Right ventricle myocardium inferior (tissue), 1 donor: ENCODE data around the gene CABP4. TPM values are rescaled to one million over a fixed set of nuclear protein-coding genes. Genes with fewer than 3 reads are reported as not detected.
A peak's percentile ranks its signal among the peaks of the same experiment; 100 is the strongest.
"Not testable (repeated sequence)": the region's sequence is repeated elsewhere in the genome, so short reads cannot be mapped to it uniquely, and the experiment has no call there.

Experiments
- ATAC-seq: fragments of 200-7000 bp; cut with Tn5 transposase; one replicate; pipeline ENCODE4 v1.9.1; 2020; ENCODE audit warnings: mild to moderate bottlenecking, moderate library complexity
- DNase-seq: peaks from one replicate; pipeline ENCODE4 v3.0.0; 2021; ENCODE audit errors: missing footprints
- intact Hi-C: fragments of 100-400 bp; cut with DNase I; formaldehyde crosslinking; loops from one replicate; pipeline ENCODE4 v1.11.0; 2022
- total RNA-seq: library from RNA; stranded (reverse); fragmentation: NEBNext Ultra II Directional; extraction: Animal tissue kit (Norgen Biotek cat#: 25700); gene quantifications from one replicate; pipeline ENCODE4 v1.2.1, GENCODE V29; 2021
- donor health status: DM: no; HTN: yes; CAD: no; lungs with severe emphysema.

The CABP4 gene
- total RNA-seq, 1 donor from 2014 or later, result 1.1 TPM

DNA sequence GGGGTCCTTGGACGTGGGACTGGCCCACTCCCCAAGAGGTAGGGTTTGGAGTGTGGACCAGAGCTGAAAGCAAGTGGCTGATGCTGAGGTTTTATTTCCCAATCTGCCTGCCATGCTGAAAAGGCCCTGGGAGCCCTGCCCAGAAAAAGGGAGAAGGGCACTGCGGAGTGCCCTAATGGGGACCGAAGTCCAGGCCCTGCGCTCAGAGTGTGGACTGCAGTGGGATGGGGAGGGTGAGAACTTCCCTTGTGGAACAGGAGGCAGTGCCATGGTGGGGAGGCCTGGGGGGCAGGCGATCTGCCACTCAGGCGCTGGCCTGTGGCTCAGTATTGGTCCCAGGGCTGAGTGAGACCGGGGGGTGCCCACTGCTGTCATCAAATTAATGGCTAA is 6.9 kb upstream of the CABP4 start:
- DNase-seq (no peak), ATAC-seq (no peak)
- intact Hi-C loops, result no loop called here

DNA sequence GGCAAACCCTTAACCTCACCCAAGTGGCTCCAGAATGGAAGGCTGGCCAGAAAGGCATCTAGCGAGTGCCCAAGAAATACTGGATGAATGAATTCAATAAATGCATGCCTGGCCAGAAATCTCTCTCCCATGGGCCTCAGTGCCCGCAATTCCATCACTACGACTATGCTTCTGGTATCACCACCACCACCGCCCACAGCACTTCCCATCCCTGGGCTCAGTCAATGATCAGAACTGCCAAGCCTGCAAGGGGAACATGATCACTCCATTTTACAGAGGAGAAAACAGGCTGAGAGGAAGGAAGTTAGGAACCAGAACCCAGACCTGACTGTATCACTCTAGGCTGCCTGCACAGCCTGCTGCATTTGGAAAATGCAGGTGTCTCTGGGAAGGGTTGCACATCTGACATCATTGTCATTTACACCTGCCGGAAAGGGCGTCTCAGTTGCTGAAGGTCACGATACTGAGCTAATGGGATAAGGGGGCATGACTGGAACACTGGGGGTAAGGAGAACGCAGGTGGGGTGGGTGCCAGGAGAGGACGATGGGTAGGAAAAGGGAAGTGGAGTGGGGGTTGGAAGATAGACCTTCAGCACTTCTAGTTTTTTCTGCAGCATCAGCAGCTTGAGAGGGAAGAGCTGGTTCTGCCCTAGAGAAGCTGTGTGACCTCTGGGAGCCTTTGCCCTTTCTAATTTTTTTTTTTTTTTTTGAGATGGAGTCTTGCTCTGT is 5.9 kb upstream of the CABP4 start:
- intact Hi-C loops, result no loop called here
- DNase-seq (peak; percentile 62), ATAC-seq (peak; percentile 35)

DNA sequence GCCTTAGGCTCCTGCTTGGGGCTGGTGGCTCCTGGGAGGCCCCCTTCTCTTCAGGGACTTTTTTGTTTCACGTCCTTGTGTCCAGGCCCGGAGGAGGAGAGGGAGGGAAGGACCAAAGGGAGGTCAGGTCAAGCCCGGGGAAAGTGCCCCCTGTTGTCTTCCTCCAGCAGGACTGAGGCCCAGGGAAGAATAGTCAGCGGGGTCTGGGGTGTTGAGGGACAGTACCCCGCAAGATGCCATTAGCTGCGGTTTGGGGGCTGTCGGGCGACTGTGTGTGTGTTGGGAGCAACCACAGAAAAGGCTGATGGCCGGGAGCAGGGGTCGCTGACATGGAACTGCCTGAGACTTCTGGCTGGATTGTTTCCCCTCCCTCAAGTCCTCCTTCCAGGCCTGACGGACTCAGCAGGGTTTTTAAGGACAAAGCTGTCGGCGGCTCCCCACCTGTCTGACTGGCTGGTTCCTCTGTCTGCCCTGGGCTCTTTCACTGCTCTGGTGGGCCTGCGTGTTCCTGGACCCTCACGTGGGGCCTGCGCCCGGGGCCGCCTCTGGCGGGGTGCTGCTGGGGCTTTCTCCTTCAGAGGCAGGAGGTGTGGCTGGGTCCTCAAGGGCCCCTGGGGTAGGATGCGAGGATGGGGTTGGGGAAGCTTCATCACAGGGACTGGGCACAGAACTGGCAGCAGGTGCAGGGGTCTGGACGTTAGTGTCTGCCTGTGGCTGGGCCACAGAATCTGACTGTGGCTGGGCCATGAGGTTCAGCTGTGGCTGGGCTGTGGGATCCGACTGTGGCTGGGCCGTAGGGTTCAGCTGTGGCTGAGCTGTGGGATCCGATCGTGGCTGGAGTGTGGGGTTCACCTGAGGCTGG is 4.1 kb upstream of the CABP4 start:
- intact Hi-C loops, result no loop called here
- DNase-seq, result no peak
- no peak for ATAC-seq

DNA sequence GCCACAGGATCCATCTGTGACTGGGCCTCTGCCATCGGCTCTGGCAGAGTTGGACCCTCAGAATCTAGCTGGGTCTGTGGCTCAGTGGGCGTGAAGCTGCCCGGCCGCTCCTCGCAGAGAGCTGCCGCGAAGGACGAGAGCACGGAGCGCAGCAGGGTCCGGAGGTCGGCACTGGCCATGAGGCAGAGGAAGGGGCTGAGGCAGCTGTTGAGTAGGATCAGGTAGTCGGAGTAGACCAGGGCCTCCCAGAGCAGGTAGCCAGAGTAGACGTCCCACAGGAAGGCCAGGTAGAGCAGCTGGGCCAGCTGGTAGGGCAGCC is 3.5 kb upstream of the CABP4 start:
- DNase-seq (no peak), ATAC-seq (no peak)
- intact Hi-C loops, result no loop called here

- no peak for DNase-seq
- ATAC-seq, result no peak
- intact Hi-C loops, result no loop called here
Measured at GRCh38 chr11:67452141-67452952, 2.8 kb upstream of the CABP4 start, which contains the start of gene GPR152. TSS of gene GPR152 (minus strand) at chr11:67452729. CDS start at chr11:67452724, 5 bp downstream.

DNA sequence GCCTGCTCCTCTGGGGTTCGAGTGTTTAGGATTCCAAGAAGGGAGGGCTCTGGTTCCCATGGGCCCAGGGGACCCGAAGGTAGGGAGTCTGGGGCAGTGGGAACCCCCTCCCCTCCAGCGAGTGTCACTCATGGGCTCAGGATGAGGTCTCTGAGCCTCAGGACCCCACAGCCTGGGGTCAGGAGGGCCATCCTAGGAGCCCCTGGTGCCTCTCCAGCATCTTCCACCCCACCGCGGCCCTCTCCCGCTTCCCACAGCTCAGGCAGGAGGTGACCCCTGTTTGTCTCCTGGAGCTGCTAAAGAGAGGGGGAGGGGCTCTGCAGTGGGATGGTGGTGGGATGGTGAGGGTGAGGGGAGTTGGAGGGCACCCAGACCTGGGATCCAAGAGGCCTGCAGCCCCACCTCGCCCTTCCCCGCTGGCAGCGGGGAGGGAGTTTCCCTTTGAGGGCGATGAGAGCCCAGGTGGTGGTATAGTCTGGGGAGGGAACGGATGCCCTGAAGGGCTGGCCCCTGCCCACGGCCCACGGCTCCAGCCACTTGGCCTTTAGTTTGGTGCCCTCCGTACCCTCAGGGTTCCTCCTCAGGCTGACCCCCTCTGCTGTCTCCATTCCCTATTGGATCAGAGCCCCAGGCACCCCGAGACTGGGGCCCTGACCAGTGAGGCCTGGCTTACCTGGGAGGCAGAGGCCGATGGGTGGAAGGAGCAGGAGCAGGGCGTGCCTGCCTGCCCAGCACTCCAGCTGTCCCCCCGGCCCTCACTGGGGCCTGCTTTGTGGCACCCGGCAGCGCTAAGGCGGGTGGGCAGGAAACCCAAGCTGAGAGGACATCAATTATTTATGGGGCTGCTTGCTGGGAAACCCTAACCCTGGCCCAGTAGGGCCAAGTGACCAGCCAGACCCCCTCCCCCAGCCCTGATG is 1.1 kb upstream of the CABP4 start:
- ATAC-seq (no peak), DNase-seq (no peak)
- intact Hi-C loops, result no loop called here

DNA sequence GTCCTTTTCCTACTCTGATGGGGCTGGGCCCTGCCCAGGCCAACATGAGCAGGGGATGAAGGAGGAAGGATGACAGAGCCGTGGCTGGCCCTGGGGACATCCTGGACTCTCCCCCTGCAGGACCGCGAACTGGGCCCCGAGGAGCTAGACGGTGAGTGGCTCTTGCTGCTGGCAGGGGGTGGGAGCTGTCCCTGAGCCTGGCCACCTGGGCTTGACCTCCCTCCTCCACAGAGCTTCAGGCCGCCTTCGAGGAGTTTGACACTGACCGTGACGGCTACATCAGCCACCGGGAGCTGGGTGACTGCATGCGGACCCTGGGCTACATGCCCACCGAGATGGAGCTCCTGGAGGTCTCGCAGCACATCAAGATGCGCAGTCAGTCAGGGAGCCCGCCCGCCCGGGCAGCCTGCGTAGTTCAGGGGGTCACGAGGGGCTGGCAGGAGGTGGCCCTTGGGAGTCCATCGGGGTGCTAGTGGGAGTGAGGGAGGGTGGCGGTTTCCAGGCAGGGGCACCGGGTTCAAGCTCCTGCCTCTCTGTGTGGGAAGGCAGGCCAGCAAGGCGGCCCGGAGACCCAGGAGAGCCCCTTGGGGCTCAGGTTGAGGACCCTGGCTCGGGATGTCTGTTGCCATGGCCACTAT is 1.0 kb downstream of the CABP4 start:
- no peak for DNase-seq
- intact Hi-C loops, result no loop called here
- no peak for ATAC-seq

GRCh38 chr11:67457453-67457852 is 2.3 kb downstream of the CABP4 start:
- DNase-seq, result no peak
- intact Hi-C loops, result no loop called here
- no peak for ATAC-seq

DNA sequence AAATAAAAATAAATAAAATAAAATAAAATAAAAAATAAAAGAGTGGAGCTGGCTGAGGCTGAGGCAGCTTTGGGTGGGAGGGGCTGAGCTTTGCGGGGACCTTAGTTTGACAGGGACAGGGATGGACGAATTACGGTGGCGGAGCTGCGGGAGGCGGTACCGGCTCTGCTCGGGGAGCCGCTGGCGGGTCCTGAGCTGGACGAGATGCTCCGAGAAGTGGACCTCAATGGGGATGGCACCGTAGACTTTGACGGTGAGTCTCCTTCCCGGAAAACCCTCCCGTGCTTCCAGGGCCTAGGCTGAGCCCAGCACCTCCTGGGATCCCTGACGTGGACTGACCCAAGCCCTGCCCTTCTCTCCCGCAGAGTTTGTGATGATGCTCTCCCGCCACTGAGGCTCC is 3.1 kb downstream of the CABP4 start:
- intact Hi-C loops, result no loop called here
- DNase-seq, result no peak

DNA sequence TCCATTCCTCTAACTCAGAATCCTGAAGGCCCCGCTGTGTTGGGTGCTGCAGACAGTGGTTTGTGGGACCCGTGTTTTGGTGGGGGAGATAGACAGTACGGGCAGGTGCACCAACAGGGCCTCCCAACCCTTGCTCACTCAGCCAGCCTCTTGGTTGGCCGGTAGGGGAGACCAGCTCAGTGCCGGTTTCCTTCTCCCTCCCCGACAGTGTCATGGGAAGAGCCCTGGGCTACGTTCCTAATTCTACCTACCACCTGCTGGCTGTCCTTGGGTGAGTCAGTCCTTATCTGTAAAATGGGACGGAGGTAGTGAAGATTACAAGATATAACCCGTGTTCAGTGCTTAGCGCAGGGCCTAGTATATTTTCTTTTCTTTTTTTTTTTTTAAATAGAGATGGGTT is 8.0 kb downstream of the CABP4 start:
- DNase-seq (no peak), ATAC-seq (no peak)
- intact Hi-C loops, result no loop called here

More for the DNA sequence above, 3.1 kb downstream of the CABP4 start:
- no peak for ATAC-seq

GRCh38 chr11:67463680-67464410 is 8.7 kb downstream of the CABP4 start:
- intact Hi-C loops, result loop anchor here (1.0 kb wide), 1 partner anchor 36 kb away; the partner anchor contains the start of gene RPS6KB2
- ATAC-seq (peak; percentile 3), DNase-seq (peak; percentile 87)

- ATAC-seq, result peak; percentile 58
- intact Hi-C loops, result loop anchor here (1.0 to 5.0 kb wide), 2 partner anchors 36 to 62 kb away; partner anchors contain the start of genes PPP1CA, RPS6KB2 and TBC1D10C
- peak; percentile 95 for DNase-seq
Measured at GRCh38 chr11:67464411-67465188, 9.4 kb downstream of the CABP4 start.

GRCh38 chr11:67465189-67465510 is 10.0 kb downstream of the CABP4 start:
- no peak for DNase-seq
- no peak for ATAC-seq
- intact Hi-C loops, result loop anchor here (5.0 kb wide), 1 partner anchor 63 kb away; the partner anchor contains the start of genes PPP1CA and TBC1D10C

DNA sequence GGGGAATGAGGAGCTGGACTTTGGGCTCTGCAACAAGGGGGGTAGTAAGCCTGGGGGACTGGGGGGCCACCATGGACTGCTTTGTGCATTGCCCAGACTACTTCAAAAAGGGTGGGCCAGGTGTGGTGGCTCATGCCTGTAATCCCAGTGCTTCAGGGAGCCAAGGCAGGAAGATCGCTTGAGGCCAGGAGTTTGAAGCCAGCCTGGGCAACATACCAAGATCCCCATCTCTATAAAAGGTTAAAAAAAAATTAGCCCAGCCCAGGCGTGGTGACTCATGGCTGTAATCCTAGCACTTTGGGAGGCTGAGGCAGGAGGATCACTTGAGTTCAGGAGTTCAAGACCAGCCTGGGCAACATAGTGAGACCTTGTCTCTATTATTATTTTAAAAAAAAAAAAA is 10.4 kb downstream of the CABP4 start:
- not testable (repeated sequence) for DNase-seq, ATAC-seq
- intact Hi-C loops, result loop anchor here (5.0 kb wide), 1 partner anchor 63 kb away; the partner anchor contains the start of genes PPP1CA and TBC1D10C

- ATAC-seq, result no peak
- intact Hi-C loops, result loop anchor here (5.0 kb wide), 1 partner anchor 64 kb away; the partner anchor contains the start of genes PPP1CA and TBC1D10C
- no peak for DNase-seq
Measured at GRCh38 chr11:67466367-67466766, 11.2 kb downstream of the CABP4 start.
